ENCODE results near the gene LATS2. TPM values are rescaled to one million over a fixed set of nuclear protein-coding genes. Genes with fewer than 3 reads are reported as not detected.
"Not testable (repeated sequence)": the region's sequence is repeated elsewhere in the genome, so short reads cannot be mapped to it uniquely, and the experiment has no call there.

The LATS2 gene
- total RNA-seq, 2 experiments from 2014 or later = 1.3 to 3.0 TPM

GRCh38 chr13:20940083-20940482 is 121.3 kb downstream of the LATS2 start:
- Mint-ChIP-seq H3K27me3 (peaks cover 12% of the 10 kb centered on the region), H3K9me3 (no peaks in the 10 kb centered on the region), H3K4me1 (ENCODE audit: low read depth) (no peaks in the 10 kb centered on the region), H3K4me3 (no peak overlapping the region), H3K36me3 (ENCODE audit: low read depth) (no peaks in the 10 kb centered on the region), H3K27ac (no peak overlapping the region)
- POLR2A ChIA-PET = no interaction called here
- ATAC-seq (no peak), DNase-seq (no peak)
- TF ChIP-seq CTCF (IDR thresholded peaks at IDR 0.05) = no peak
- intact Hi-C loops (cut with micrococcal nuclease) = loop anchor here (5.0 kb wide), 1 partner anchor 537 kb away; no protein-coding TSS in a partner anchor
- CTCF ChIA-PET = no interaction called here

- intact Hi-C loops (cut with micrococcal nuclease) = loop anchor here (5.0 kb wide), 1 partner anchor 538 kb away; no protein-coding TSS in a partner anchor
- ChIA-PET CTCF (no interaction called here), POLR2A (no interaction called here)
- ATAC-seq = no peak
- no peak for TF ChIP-seq CTCF (IDR thresholded peaks at IDR 0.05)
- no peaks in the 10 kb centered on the region for H3K36me3 Mint-ChIP-seq (ENCODE audit: low read depth)
- peaks cover 8% of the 10 kb centered on the region for H3K27me3 Mint-ChIP-seq
- H3K27ac Mint-ChIP-seq = no peak overlapping the region
- H3K4me1 Mint-ChIP-seq (ENCODE audit: low read depth) = no peaks in the 10 kb centered on the region
- no peaks in the 10 kb centered on the region for H3K9me3 Mint-ChIP-seq
- no peak overlapping the region for H3K4me3 Mint-ChIP-seq
- DNase-seq = no peak
Measured at GRCh38 chr13:20939662-20940061, 121.7 kb downstream of the LATS2 start.

- H3K4me1 Mint-ChIP-seq (ENCODE audit: low read depth) = no peaks in the 10 kb centered on the region
Measured at GRCh38 chr13:20938302-20938701, 123.1 kb downstream of the LATS2 start.

GRCh38 chr13:20927596-20928257 is 133.7 kb downstream of the LATS2 start:
- POLR2A ChIA-PET = no interaction called here
- DNase-seq = no peak
- no peak overlapping the region for H3K4me3 Mint-ChIP-seq
- ATAC-seq = no peak
- H3K27ac Mint-ChIP-seq = no peak overlapping the region
- CTCF ChIA-PET = interaction anchor here (0.6 to 6.2 kb wide), 5 partner anchors 9 to 433 kb away, joined by 3 to 49 read pairs (median 4); no protein-coding TSS in a partner anchor
- H3K9me3 Mint-ChIP-seq = no peaks in the 10 kb centered on the region
- H3K27me3 Mint-ChIP-seq = no peaks in the 10 kb centered on the region
- no peaks in the 10 kb centered on the region for H3K36me3 Mint-ChIP-seq (ENCODE audit: low read depth)
- intact Hi-C loops (cut with micrococcal nuclease) = loop anchor here (5.0 to 10.0 kb wide), 2 partner anchors 435 to 743 kb away; no protein-coding TSS in a partner anchor
- no peaks in the 10 kb centered on the region for H3K4me1 Mint-ChIP-seq (ENCODE audit: low read depth)
- TF ChIP-seq CTCF (IDR thresholded peaks at IDR 0.05) = no peak

More at GRCh38 chr13:20938302-20938701, 123.1 kb downstream of the LATS2 start:
- H3K9me3 Mint-ChIP-seq = no peaks in the 10 kb centered on the region
- no peak overlapping the region for H3K4me3 Mint-ChIP-seq
- no peak overlapping the region for H3K27ac Mint-ChIP-seq
- ChIA-PET CTCF (no interaction called here), POLR2A (no interaction called here)
- ATAC-seq (no peak), DNase-seq (no peak)
- intact Hi-C loops (cut with micrococcal nuclease) = no loop called here
- H3K36me3 Mint-ChIP-seq (ENCODE audit: low read depth) = no peaks in the 10 kb centered on the region
- H3K27me3 Mint-ChIP-seq = peaks cover 3% of the 10 kb centered on the region
- no peak for TF ChIP-seq CTCF (IDR thresholded peaks at IDR 0.05)

- POLR2A ChIA-PET, DNase-seq: not testable (repeated sequence)
- intact Hi-C loops (cut with micrococcal nuclease) = loop anchor here (5.0 to 10.0 kb wide), 2 partner anchors 433 to 741 kb away; no protein-coding TSS in a partner anchor
Measured at GRCh38 chr13:20925395-20925790, 136.0 kb downstream of the LATS2 start.

More at GRCh38 chr13:20925395-20925790, 136.0 kb downstream of the LATS2 start:
- H3K27ac Mint-ChIP-seq; H3K27me3 Mint-ChIP-seq; H3K9me3 Mint-ChIP-seq; H3K36me3 Mint-ChIP-seq (ENCODE audit: low read depth); H3K4me1 Mint-ChIP-seq (ENCODE audit: low read depth); H3K4me3 Mint-ChIP-seq; ATAC-seq: not testable (repeated sequence)
- CTCF ChIA-PET = interaction anchor here (0.5 to 6.2 kb wide), 27 partner anchors 8 to 749 kb away, joined by 3 to 49 read pairs (median 4); partner anchors contain the start of gene IL17D

Data from activated CD8-positive, alpha-beta T cell treated with anti-CD3 and anti-CD28 coated beads for 36 hours (primary cell).